Activated gamma-delta T cell treated with Interleukin-2 at 50 U/mL for 16 hours (primary cell): Measurements from ENCODE around the gene C19orf12.
"Not testable (repeated sequence)": the region's sequence is repeated elsewhere in the genome, so short reads cannot be mapped to it uniquely, and the experiment has no call there.

Experiments used
- DNase-seq: peaks from one replicate; pipeline ENCODE4 v3.0.0-alpha.2; 2020

C19orf12 gene

DNA sequence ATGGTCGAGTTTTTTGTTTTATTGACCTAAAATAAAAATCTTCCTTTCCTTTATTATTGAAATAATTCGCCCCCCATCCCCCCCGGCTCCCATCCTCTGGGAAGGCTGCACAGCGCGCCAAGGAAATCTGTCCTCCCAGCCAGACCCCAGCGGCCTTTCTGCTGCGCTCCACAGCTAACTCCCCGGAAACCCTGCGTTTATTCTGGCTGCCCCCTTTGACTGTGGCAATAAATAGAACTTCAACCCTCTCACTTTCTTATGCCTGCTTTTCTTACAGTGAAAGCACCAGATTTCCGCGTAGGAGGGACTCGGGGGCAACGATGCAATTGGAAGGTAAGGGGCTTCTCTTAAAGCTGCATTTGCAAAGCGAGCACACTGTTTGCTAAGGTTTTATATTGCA, 9.7 kb upstream of the C19orf12 start:
- no peak for DNase-seq

DNA sequence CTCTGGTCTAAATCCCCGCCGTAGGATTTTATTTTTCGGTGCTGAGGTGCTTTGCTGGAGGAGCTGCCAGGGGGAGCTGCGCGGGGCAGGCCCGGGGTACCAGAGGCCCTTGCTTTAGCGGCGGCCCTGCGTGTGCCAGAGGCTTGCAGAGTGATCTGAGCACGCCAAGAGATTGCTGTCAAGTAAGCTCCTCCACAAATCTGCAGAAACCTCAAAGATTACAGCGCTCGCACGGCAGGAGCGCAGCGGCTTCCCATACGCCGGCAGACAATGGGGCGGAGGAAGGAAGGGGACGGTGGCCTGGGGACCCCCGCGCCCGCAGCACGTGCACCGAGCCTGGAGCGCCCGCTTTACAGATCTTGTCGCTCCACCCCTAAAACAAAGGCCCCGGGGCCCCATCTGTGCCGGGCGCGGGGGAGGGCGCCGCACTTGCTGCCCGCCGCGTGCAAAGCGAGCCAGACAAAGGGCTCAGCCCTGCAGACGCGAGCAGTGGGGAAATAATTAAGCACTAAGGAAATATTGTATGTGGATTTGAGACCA, 9.1 kb upstream of the C19orf12 start:
- DNase-seq = peak; percentile 21

- DNase-seq = no peak
These were observed 2.0 kb upstream of the C19orf12 start for GRCh38 chr19:29717051-29717450.

DNA sequence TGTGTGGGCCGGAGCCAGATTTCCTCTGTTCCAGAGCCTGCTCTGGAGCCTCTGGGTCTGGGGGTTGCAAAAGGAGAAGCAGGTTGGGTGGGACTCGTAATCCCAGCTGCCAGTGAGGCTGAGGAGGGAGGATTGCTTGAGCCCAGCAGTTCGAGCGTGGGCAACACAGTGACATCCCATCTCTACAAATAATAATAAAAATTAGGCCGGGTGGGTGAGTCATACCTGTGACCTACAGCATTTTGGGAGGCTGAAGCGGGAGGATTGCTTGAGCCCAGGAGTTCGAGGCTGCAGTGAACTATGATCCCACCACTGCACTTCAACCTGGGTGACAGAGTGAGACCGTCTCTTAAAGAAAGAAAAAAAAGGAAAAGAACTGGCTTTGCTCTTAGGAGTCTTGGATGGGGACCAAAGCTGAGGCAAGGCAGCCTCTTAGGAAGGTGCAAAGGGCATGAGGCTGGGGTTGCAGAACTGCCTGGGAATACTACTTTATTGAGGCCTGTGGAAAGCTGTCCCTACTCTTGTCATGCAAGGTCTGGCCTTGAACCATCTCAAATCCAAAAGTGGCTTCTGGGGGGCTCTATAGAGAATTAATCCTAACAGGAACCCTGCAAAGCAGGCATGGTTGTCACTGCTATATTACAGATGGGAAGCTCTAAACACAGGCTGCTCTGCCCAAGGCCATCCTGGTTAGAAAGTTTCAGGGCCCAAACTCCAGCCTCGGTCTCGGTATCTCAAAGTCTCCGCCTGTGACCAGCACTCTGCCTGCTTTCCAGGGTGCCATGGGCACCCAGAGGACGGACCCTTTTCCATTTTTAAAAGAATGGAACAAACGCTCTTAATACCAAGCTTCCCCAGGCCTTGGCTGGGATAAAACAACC, 880 bp upstream of the C19orf12 start:
- no peak for DNase-seq

- DNase-seq = peak; percentile 50
These were observed 599 bp downstream of the C19orf12 start for GRCh38 chr19:29714371-29714952.

DNA sequence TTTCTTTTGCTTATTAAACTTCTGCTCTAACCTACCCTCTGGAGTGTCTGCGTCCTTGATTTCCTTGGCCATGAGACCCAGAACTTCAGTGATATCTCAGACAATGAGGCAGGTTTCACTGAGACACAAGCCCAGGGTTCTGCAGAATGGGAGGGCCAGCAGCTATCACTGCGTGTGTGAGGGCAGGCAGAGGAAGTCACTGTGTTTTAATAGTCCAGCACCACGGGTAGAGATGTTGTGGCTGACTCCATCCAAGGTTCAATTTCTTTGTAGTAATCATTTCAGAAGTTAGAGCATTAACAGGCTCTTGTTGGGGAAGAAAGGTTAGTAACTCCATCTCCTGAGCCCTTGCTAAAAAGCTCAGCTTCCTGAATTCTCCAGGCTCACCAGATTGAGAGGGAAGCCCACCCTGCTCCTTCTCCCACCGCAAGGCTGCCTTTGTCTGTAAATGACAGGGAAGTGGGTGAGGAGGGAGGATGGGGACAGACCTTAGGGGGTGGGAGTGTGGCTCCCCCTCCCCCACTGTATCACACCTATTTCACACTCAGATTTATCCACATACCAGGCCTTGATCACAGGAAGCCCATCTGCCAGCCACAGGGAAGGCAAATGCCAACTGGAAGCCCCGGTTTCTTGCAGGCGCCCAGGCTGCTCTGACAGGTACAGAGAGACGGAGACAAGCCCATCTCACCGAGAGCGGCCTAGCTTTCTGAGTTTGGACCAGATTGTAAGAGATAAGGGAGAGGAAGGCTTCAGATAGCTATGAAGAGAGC, 2.1 kb downstream of the C19orf12 start:
- DNase-seq = no peak

DNA sequence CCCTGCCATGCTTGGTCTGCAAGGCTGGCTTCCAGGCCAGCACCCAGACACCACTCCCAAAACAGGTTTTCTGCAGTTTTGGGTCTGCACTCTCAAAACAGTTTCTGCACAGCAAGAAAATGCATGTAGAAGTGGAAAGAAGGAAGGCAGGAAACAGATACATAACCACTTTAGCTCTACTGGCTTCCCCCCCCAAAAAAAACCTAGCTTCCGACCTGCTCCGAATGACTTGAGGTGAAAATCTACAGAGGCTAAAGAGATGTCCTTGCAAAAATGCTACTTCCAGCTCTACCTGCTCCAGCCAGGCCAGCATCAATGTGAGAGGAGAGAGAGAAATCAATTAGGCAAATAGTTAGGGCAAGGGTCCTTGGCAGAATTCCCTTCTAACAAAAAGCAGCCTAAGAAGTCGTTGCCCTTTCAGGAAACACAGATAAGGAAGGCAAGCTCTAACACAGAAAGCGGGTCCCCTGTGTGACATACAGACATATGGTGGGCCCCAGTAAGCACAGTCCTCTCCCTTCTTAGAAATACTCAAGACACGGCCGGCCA, 3.4 kb downstream of the C19orf12 start:
- no peak for DNase-seq

- not testable (repeated sequence) for DNase-seq
These were observed 5.6 kb downstream of the C19orf12 start for GRCh38 chr19:29709440-29709798.

DNA sequence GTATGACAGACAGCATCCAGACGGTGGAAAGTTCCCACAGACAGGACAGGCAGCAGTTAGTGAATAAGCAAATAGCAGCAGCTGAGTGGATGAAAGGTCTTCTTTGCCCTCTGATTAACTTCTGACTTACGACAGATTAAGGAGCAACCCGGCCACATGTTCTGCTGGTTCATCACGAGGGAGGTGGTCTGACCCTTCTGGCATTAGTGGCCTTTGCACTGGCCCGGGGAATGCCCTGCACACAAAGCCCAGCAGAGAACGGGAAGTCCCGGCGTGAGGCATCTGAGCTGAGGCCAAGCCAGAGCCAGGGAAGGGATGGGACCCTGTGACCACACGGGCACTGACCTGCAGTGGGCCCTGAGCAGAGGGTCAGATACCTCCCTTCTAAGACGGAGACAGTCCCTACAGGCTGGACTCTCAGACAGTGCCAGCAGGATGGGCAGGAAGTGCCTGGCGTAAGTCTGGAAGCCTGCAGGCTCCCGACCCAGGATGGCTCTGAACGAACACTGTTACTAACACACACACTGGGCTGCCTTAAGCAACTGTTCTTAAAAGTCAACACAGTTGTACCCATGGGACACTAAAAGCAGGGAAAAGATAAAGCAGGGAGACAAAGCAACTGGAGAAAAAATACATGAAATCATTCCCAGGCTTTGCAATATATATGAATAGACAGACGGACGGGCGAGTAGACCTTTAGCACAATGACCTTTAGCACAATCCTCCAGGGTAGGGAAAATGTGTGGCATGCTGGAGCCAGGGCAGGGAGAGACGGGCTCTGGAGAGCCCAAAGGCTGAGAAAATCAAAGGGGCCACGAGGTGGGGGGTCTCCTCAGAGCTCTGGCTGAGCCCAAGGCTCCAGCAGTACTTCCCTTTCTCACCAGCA, 6.3 kb downstream of the C19orf12 start:
- no peak for DNase-seq

GRCh38 chr19:29706635-29707034, 8.4 kb downstream of the C19orf12 start:
- no peak for DNase-seq

GRCh38 chr19:29705706-29706105, 9.4 kb downstream of the C19orf12 start:
- DNase-seq = no peak

DNA sequence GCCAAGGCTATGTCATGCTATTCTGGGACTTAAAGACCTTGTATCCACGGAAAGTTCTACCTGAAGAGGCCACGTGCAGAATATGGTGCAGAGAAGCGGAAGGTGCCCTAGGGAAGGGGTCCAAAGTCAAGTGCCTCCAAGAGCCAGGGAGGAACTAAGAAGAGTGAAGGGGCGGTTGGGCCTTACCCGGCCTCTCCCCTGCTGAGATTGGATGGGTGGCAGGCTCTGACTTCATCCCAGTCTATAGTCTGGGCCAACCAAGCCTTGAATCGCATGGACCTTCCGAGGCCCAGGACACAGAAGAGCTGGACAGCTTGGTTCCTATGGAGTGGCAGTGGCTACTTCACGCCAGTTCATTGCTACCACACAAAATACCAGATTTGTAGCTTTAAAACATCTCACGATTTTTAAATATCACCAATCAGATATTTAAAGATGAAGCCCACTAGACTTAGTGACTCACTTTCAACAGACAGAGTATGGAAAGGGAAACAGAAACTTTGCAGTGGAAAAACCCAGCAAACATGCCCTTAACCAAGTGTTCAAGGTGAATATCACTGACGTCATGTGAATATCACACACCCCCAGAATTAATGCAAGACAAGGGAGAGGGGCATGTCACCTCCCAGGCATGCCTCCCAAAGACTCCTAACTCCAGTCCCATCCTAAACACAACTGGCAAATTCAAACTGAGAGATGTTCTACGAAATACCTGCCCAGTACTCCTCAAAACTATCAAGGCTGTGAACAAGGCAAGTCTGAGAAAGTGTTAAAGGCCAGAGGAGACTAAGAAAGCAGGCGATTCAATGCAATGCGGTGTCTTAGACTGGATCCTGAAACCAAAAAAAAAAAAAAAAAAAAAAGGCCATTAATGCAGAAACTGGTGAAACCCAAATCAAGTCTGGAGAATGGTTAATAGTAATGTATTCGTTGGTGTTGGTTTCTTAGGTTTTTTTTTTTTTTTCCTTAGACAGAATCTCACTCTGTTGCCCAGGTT, 10.2 kb downstream of the C19orf12 start:
- no peak for DNase-seq

DNA sequence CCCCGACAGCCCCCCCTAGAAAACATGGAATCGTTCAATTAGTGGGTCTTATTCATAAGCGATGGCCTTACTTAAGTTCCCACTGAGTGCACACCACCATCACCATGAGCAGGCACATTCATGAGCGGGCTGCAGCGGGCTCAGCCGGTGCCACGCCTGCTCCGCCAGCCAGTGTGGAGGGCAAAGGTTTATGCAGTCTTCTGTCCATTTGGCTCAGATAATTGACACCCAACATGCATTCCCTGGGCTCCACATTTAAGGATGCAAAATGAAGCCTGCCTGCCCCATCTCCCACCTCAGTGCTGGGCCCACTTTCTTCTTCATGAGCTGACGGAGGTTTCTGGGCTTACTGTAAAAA, 12.1 kb downstream of the C19orf12 start:
- no peak for DNase-seq

DNA sequence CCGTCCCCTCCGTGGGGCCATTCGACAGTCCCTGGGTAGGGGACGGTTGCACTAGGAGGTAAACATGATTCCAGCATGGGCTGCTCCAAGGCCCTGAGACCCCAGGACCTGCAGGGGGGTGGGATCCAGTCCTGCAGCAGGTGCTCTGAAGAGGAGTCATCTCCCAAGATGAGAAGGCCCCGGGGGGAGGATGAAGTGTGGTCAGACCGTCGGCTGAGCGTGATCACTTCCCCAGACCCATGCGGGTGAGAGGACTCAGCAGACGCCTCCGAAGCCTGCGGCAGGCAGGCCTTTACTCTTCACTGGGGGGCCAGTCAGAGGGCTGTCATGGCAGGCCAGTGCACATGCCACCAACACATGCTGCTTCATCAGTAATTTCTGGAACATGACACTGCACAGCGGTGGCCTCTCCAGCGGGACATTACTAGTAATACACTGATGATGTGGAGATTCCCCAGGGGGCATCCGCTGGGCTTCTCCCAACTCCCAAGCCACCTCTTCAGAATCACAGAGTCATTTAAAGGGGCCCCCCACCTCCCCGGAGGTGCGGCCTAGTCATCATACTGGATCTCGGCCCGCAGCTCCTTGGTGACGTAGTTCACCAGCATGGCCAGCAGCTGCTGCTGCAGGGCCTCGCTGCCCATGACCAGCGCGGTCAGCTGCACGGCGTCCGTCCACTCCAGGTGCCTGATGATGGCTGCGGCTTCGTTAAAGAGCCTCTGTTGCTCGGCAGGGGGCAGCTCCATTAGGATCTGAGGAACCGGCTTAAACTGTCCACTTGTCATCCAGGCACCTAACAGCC, 12.7 kb downstream of the C19orf12 start:
- no peak for DNase-seq

DNA sequence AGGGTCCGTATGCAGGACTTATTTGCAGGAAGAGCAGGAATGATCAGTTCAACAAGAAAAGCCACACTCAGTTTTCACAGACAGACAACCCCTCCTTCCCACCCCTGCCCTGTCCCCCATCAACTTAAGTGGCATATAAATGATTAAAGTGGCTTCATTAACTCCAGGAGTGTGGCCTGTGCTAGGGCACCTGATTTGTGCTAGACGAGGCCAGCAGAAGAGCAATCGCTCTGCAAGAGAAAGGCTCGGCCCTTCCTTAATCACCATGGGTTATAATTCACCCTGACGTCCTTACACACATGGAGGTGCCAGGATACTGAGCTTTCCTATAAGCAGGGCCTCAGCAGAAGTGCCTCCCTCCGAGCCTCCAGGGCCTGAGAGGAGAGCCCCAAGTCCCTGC, 14.6 kb downstream of the C19orf12 start:
- no peak for DNase-seq

GRCh38 chr19:29699861-29700260, 15.2 kb downstream of the C19orf12 start:
- DNase-seq = no peak

- no peak for DNase-seq
These were observed 17.4 kb downstream of the C19orf12 start for GRCh38 chr19:29697523-29698261.

GRCh38 chr19:29696565-29696846, 18.6 kb downstream of the C19orf12 start:
- DNase-seq = no peak

GRCh38 chr19:29695765-29696564, 19.1 kb downstream of the C19orf12 start:
- no peak for DNase-seq
